HCT116 (cell line): ENCODE results near the gene SH3TC1. TPM values are rescaled to one million over a fixed set of nuclear protein-coding genes. Genes with fewer than 3 reads are reported as not detected.
A peak's percentile ranks its signal among the peaks of the same experiment; 100 is the strongest.

Experiments used
- ATAC-seq: fragments of 200-7000 bp; cut with Tn5 transposase; 2 replicates; pipeline ENCODE4 v1.9.1; 2020; ENCODE audit warnings: mild to moderate bottlenecking, moderate library complexity
- BruUV-seq: library from RNA; stranded (reverse); fragments of 400-500 nt; replicated peaks from 2 replicates; lab custom pipeline; 2021; lab: Mats Ljungman, UMichigan
- CTCF ChIA-PET: fragments of 300-600 bp; sonication (Branson Sonifier 250); formaldehyde crosslinking; loops from one replicate; lab custom pipeline; 2021; ENCODE audit warnings: antibody characterized with exemption; lab: Charles Lee
- POLR2A ChIA-PET: fragments of 300-600, 350-600 bp; sonication (Branson Sonifier 250); formaldehyde crosslinking; loops from one replicate; lab custom pipeline; 2021; ENCODE audit warnings: antibody characterized with exemption; lab: Charles Lee
- RAD21 ChIA-PET, 2 experiments: fragments of 300-600 bp; sonication (Branson Sonifier 250); formaldehyde crosslinking; loops; one replicate each; lab custom pipeline; 2023; ENCODE audit warnings: low total read pairs in 2 of 2; ENCODE audit not compliant: uncharacterized antibody in 2 of 2, unreplicated experiment in 2 of 2, low non-redundant PET in 1 of 2; lab: Charles Lee
- DNase-seq: peaks from one replicate; pipeline ENCODE4 v3.0.0-alpha.2; 2010; ENCODE audit warnings: low read depth, low spot score
- H2AFZ ChIP-seq: fragments of 200-600 bp; shearing (Covaris generic), sonication (generic); 2 replicates; pipeline ENCODE4 v1.6.1; 2017; ENCODE audit warnings: low read depth, mixed run types, mixed read lengths, antibody characterized with exemption, low read length; ENCODE audit not compliant: poor library complexity, severe bottlenecking
- H3K27ac ChIP-seq: 2 replicates; pipeline ENCODE4 v1.5.1; 2012; ENCODE audit warnings: low read depth, low read length
- H3K27me3 ChIP-seq: fragments of 200-600 bp; sonication (generic); 2 replicates; pipeline ENCODE4 v1.6.1; 2016; ENCODE audit warnings: mixed run types, low read length, mixed read lengths; ENCODE audit not compliant: insufficient read depth
- H3K36me3 ChIP-seq, 2 experiments: fragments of 200-500 bp in 1 of 2; fragments of 200-600 bp in 1 of 2; sonication (Bioruptor generic) in 1 of 2; sonication (generic) in 1 of 2; 2 replicates each; pipeline versions ENCODE4 v1.5.1 to v1.6.1; 2014 to 2016; ENCODE audit warnings: low read length in 2 of 2, inconsistent platforms in 1 of 2, mixed read lengths in 1 of 2, mixed run types in 1 of 2; ENCODE audit not compliant: insufficient read depth in 2 of 2, control insufficient read depth in 1 of 2
- H3K4me1 ChIP-seq, 2 experiments: fragments of 200-600 bp in 1 of 2; sonication (generic) in 1 of 2; 2 replicates each; pipeline versions ENCODE4 v1.5.1 to v1.6.1; 2012 to 2017; ENCODE audit warnings: low read length in 2 of 2, inconsistent platforms in 1 of 2, mild to moderate bottlenecking in 1 of 2, mixed read lengths in 1 of 2, mixed run types in 1 of 2, moderate library complexity in 1 of 2; ENCODE audit not compliant: insufficient read depth in 2 of 2, control insufficient read depth in 1 of 2
- H3K4me2 ChIP-seq: fragments of 200-600 bp; sonication (generic); 2 replicates; pipeline ENCODE4 v1.6.1; 2017; ENCODE audit warnings: mixed run types, low read length, mixed read lengths
- H3K4me3 ChIP-seq, 2 experiments: fragments of 200-600 bp in 1 of 2; sonication (generic) in 1 of 2; replicated peaks in 1 of 2; 2 replicates each; pipeline ENCODE4 v1.5.1; 2011 to 2016; ENCODE audit warnings: low read length in 2 of 2, control low read depth in 1 of 2, low read depth in 1 of 2, mild to moderate bottlenecking in 1 of 2, mixed read lengths in 1 of 2, mixed run types in 1 of 2
- H3K79me2 ChIP-seq: fragments of 200-600 bp; sonication (generic); 2 replicates; pipeline ENCODE4 v1.6.1; 2017; ENCODE audit warnings: mild to moderate bottlenecking, mixed run types, low read length, moderate library complexity, mixed read lengths; ENCODE audit not compliant: insufficient read depth
- H3K9ac ChIP-seq: fragments of 200-600 bp; sonication (generic); 2 replicates; pipeline ENCODE4 v1.6.1; 2016; ENCODE audit warnings: low read length, mixed read lengths
- H3K9me2 ChIP-seq: fragments of 200-600 bp; sonication (generic), shearing (Covaris generic); 2 replicates; pipeline ENCODE4 v1.6.1; 2017; ENCODE audit warnings: mixed run types, mild to moderate bottlenecking, moderate library complexity; ENCODE audit not compliant: insufficient read depth
- H3K9me3 ChIP-seq, 2 experiments: fragments of 200-500 bp in 1 of 2; fragments of 200-600 bp in 1 of 2; sonication (Bioruptor generic) in 1 of 2; sonication (generic) in 1 of 2; 2 replicates each; pipeline ENCODE4 v1.6.1; 2014 to 2017; ENCODE audit warnings: low read length in 2 of 2, mixed read lengths in 2 of 2, inconsistent platforms in 1 of 2, low read depth in 1 of 2, mild to moderate bottlenecking in 1 of 2, mixed run types in 1 of 2, moderate library complexity in 1 of 2; ENCODE audit not compliant: control insufficient read depth in 1 of 2, insufficient read depth in 1 of 2
- H4K20me1 ChIP-seq: fragments of 200-600 bp; sonication (generic), shearing (Covaris generic); 2 replicates; pipeline ENCODE4 v1.6.1; 2017; ENCODE audit warnings: mixed run types, mild to moderate bottlenecking, moderate library complexity; ENCODE audit not compliant: insufficient read depth
- CBX3 ChIP-seq: IDR thresholded peaks from 2 replicates; pipeline ENCODE4 v1.6.1; 2012; ENCODE audit warnings: low read depth
- CTCF ChIP-seq, 3 experiments: fragments of 200-600 bp in 1 of 3; sonication (generic) in 1 of 3; IDR thresholded peaks in 2 of 3; conservative IDR thresholded peaks in 1 of 3; 2 replicates each; pipeline ENCODE4 v1.5.1; 2012 to 2017; ENCODE audit warnings: low read depth in 2 of 3, low read length in 2 of 3, antibody characterized with exemption in 1 of 3, borderline replicate concordance in 1 of 3, control low read depth in 1 of 3, mild to moderate bottlenecking in 1 of 3, mixed read lengths in 1 of 3, mixed run types in 1 of 3, moderate library complexity in 1 of 3; ENCODE audit not compliant: insufficient read depth in 1 of 3
- MAX ChIP-seq: IDR thresholded peaks from 2 replicates; pipeline ENCODE4 v1.6.1; 2012
- ZBTB33 ChIP-seq: IDR thresholded peaks from 2 replicates; pipeline ENCODE4 v1.6.1; 2011; ENCODE audit warnings: mild to moderate bottlenecking, low read length, moderate library complexity; ENCODE audit not compliant: insufficient replicate concordance; ENCODE audit errors: extremely low read depth
- ZFX ChIP-seq: fragments of 450-650 bp; IDR thresholded peaks from 2 replicates; pipeline ENCODE4 v1.6.1; 2017
- intact Hi-C: fragments of 100-400 bp; cut with micrococcal nuclease; formaldehyde crosslinking; loops from 2 replicates; pipeline ENCODE4 v1.10.0; 2022
- total RNA-seq: library from RNA; stranded (reverse); gene quantifications from one replicate; pipeline ENCODE4 v1.2.1, GENCODE V29; 2021; ENCODE audit not compliant: unreplicated experiment

SH3TC1 gene
- total RNA-seq, 1 experiment from 2014 or later, result 12.5 TPM

- Histone ChIP-seq H4K20me1 (no peaks in the 10 kb centered on the region), H3K4me3 (no peak overlapping the region), H3K4me2 (peak overlapping the region; percentile 39), H3K27me3 (no peaks in the 10 kb centered on the region), H3K79me2 (no peaks in the 10 kb centered on the region), H3K4me1 (peaks cover 5 to 15% of the 10 kb centered on the region in 2 experiments), H3K27ac (no peak overlapping the region), H3K9me2 (no peaks in the 10 kb centered on the region), H3K9ac (no peak overlapping the region), H3K36me3 (no peaks in the 10 kb centered on the region), H3K9me3 (peaks cover 0 to 9% of the 10 kb centered on the region in 2 experiments; a peak in 1 of 4 replicates), H2AFZ (no peak overlapping the region)
- ATAC-seq (no peak), DNase-seq (no peak)
- ChIA-PET RAD21 (no interaction called here), CTCF (no interaction called here), POLR2A (no interaction called here)
- no TSS peak for BruUV-seq
- intact Hi-C loops, result no loop called here
- TF ChIP-seq CTCF (IDR thresholded peaks at IDR 0.05 in 2 of 3, conservative IDR thresholded peaks at IDR 0.05 in 1 of 3; ENCODE audit: borderline replicate concordance in 1 of 3, insufficient read depth in 1 of 3, low read depth in 2 of 3, low read length in 2 of 3) (no peak), ZBTB33 (no peak), ZFX (no peak), MAX (no peak), CBX3 (no peak)
These were observed 34.9 kb upstream of the SH3TC1 start for GRCh38 chr4:8164194-8164565.
